SK-N-SH (cell line): ENCODE results near the gene MGAT1. TPM values are rescaled to one million over a fixed set of nuclear protein-coding genes. Genes with fewer than 3 reads are reported as not detected.

Experiments used
- CTCF ChIA-PET: fragments of 300-600, 350-600 bp; formaldehyde crosslinking; extraction: SDS; loops from one replicate; lab custom pipeline; 2021; lab: Yijun Ruan, JAX
- POLR2A ChIA-PET: fragments of 350-600 bp; sonication (Branson Sonifier 250); formaldehyde crosslinking; extraction: SDS; loops from one replicate; lab custom pipeline; 2020; ENCODE audit warnings: antibody characterized with exemption, inconsistent platforms; lab: Yijun Ruan, JAX
- DNase-seq: peaks from one replicate; pipeline ENCODE4 v3.0.0; 2012
- H2AFZ ChIP-seq: fragments of 200-600 bp; sonication (generic); 2 replicates; pipeline ENCODE4 v1.8.1; 2016; ENCODE audit warnings: antibody characterized with exemption, mild to moderate bottlenecking, low read depth
- H3F3A ChIP-seq: fragments of 200-600 bp; sonication (generic); replicated peaks from 2 replicates; pipeline ENCODE3; 2016; ENCODE audit warnings: antibody characterized with exemption, mild to moderate bottlenecking; ENCODE audit not compliant: insufficient read depth
- H3K27ac ChIP-seq, 2 experiments: fragments of 200-500 bp in 1 of 2; fragments of 200-600 bp in 1 of 2; sonication (Bioruptor generic) in 1 of 2; sonication (generic), shearing (Covaris generic) in 1 of 2; 2 replicates each; pipeline versions ENCODE4 v1.5.1 to v1.6.1; 2014 to 2016; ENCODE audit warnings: low read depth in 2 of 2, inconsistent platforms in 1 of 2, low read length in 1 of 2, mild to moderate bottlenecking in 1 of 2, mixed read lengths in 1 of 2
- H3K27me3 ChIP-seq: fragments of 200-600 bp; sonication (generic), shearing (Covaris generic); 2 replicates; pipeline ENCODE4 v1.6.1; 2016; ENCODE audit warnings: mixed run types; ENCODE audit not compliant: insufficient read depth
- H3K36me3 ChIP-seq, 2 experiments: fragments of 200-500 bp in 1 of 2; fragments of 200-600 bp in 1 of 2; sonication (Bioruptor generic) in 1 of 2; sonication (generic) in 1 of 2; replicated peaks in 1 of 2; 2 replicates each; pipeline versions ENCODE3 to v1.5.1; 2014 to 2016; ENCODE audit warnings: low read length in 1 of 2, mild to moderate bottlenecking in 1 of 2; ENCODE audit not compliant: insufficient read depth in 2 of 2, control insufficient read depth in 1 of 2
- H3K4me1 ChIP-seq, 2 experiments: fragments of 200-500 bp in 1 of 2; fragments of 200-600 bp in 1 of 2; sonication (Bioruptor generic) in 1 of 2; sonication (generic), shearing (Covaris generic) in 1 of 2; 2 replicates each; pipeline versions ENCODE4 v1.5.1 to v1.6.1; 2014 to 2016; ENCODE audit warnings: low read depth in 1 of 2, low read length in 1 of 2, mixed run types in 1 of 2; ENCODE audit not compliant: insufficient read depth in 2 of 2, control insufficient read depth in 1 of 2
- H3K4me2 ChIP-seq: fragments of 200-600 bp; sonication (generic), shearing (Covaris generic); 2 replicates; pipeline ENCODE4 v1.6.1; 2017; ENCODE audit warnings: mixed run types
- H3K4me3 ChIP-seq, 2 experiments: fragments of 200-500 bp in 1 of 2; fragments of 200-600 bp in 1 of 2; sonication (Bioruptor generic) in 1 of 2; sonication (generic), shearing (Covaris generic) in 1 of 2; 2 replicates each; pipeline versions ENCODE4 v1.5.1 to v1.8.1; 2014 to 2016; ENCODE audit warnings: low read depth in 2 of 2, inconsistent platforms in 1 of 2, low read length in 1 of 2, mild to moderate bottlenecking in 1 of 2, mixed read lengths in 1 of 2, moderate library complexity in 1 of 2
- H3K79me2 ChIP-seq: fragments of 200-600 bp; sonication (generic); 2 replicates; pipeline ENCODE4 v1.8.1; 2017; ENCODE audit warnings: mild to moderate bottlenecking; ENCODE audit not compliant: insufficient read depth
- H3K9ac ChIP-seq: fragments of 200-600 bp; sonication (generic); 2 replicates; pipeline ENCODE4 v1.6.1; 2017; ENCODE audit warnings: mixed run types
- H3K9me2 ChIP-seq: fragments of 200-600 bp; sonication (generic); 2 replicates; pipeline ENCODE4 v1.6.1; 2017; ENCODE audit warnings: mixed run types
- H3K9me3 ChIP-seq: fragments of 200-600 bp; sonication (generic); 2 replicates; pipeline ENCODE4 v1.6.1; 2017; ENCODE audit warnings: mixed run types, mild to moderate bottlenecking, moderate library complexity
- H4K20me1 ChIP-seq: fragments of 200-600 bp; sonication (generic); 2 replicates; pipeline ENCODE4 v1.6.1; 2017; ENCODE audit warnings: mild to moderate bottlenecking, mixed run types; ENCODE audit not compliant: insufficient read depth
- CHD2 ChIP-seq: fragments of 150-350 bp; IDR thresholded peaks from 2 replicates; pipeline ENCODE4 v1.6.1; 2018; ENCODE audit warnings: low read length; ENCODE audit not compliant: partially characterized antibody
- ELF1 ChIP-seq: IDR thresholded peaks from 2 replicates; pipeline ENCODE4 v1.4.0; 2012
- FOSL2 ChIP-seq: IDR thresholded peaks from 2 replicates; pipeline ENCODE4 v1.4.0; 2012; ENCODE audit warnings: low read depth, mild to moderate bottlenecking, moderate library complexity, borderline replicate concordance
- FOXM1 ChIP-seq: IDR thresholded peaks from 2 replicates; pipeline ENCODE4 v1.4.0; 2012; ENCODE audit warnings: low read depth, mild to moderate bottlenecking
- GATA2 ChIP-seq: sonication (generic); formaldehyde crosslinking; IDR thresholded peaks from 2 replicates; pipeline ENCODE4 v1.5.0; 2020; ENCODE audit warnings: mild to moderate bottlenecking, missing genetic modification reagents
- JUND ChIP-seq: IDR thresholded peaks from 2 replicates; pipeline ENCODE4 v1.4.0; 2012
- MEF2A ChIP-seq: IDR thresholded peaks from 2 replicates; pipeline ENCODE4 v1.4.0; 2012; ENCODE audit warnings: low read depth, borderline replicate concordance
- NFIC ChIP-seq: IDR thresholded peaks from 2 replicates; pipeline ENCODE4 v1.4.0; 2012; ENCODE audit warnings: borderline replicate concordance
- NRF1 ChIP-seq: IDR thresholded peaks from 2 replicates; pipeline ENCODE4 v1.6.1; 2012; ENCODE audit warnings: low read depth, mild to moderate bottlenecking, low read length
- POLR2AphosphoS5 ChIP-seq: IDR thresholded peaks from 2 replicates; pipeline ENCODE4 v1.6.1; 2012; ENCODE audit warnings: low read depth, low read length
- RAD21 ChIP-seq: IDR thresholded peaks from 2 replicates; pipeline ENCODE4 v1.6.1; 2012; ENCODE audit warnings: mild to moderate bottlenecking, low read length
- RCOR1 ChIP-seq: fragments of 150-350 bp; IDR thresholded peaks from 2 replicates; pipeline ENCODE4 v1.6.1; 2017; ENCODE audit warnings: antibody characterized with exemption, low read length
- REST ChIP-seq: IDR thresholded peaks from 2 replicates; pipeline ENCODE4 v1.6.1; 2012; ENCODE audit warnings: mild to moderate bottlenecking, low read depth, low read length, moderate library complexity
- TAF1 ChIP-seq: IDR thresholded peaks from 2 replicates; pipeline ENCODE4 v1.6.1; 2012; ENCODE audit warnings: low read depth, mild to moderate bottlenecking, low read length, moderate library complexity, borderline replicate concordance
- YY1 ChIP-seq: IDR thresholded peaks from 2 replicates; pipeline ENCODE4 v1.4.0; 2012; ENCODE audit warnings: low read depth, mild to moderate bottlenecking
- WGBS: methylation state at CpG from one replicate; pipeline ENCODE4 v1.1.6; 2017; ENCODE audit warnings: low lambda C conversion rate; 5-methylcytosine and 5-hydroxymethylcytosine counted together
- polyA plus RNA-seq, 3 experiments: library from polyadenylated mRNA; depleted of rRNA; stranded (reverse); fragments of >200 nt; gene quantifications; 2 replicates each; pipeline ENCODE4 v1.2.3, GENCODE V29; 2012

The MGAT1 gene
- polyA plus RNA-seq, 1 of the 3 experiments (the other 2 are of a cell fraction), result 47.3 TPM

GRCh38 chr5:180769821-180770220 is 32.8 kb downstream of the MGAT1 start (continued):
- TF ChIP-seq GATA2 (CRISPR knock-in tag) (no peak), ELF1 (no peak)

- H3K27me3 ChIP-seq, result no peaks in the 10 kb centered on the region
- H3K9ac ChIP-seq, result no peak overlapping the region
- H3K79me2 ChIP-seq, result no peaks in the 10 kb centered on the region
- H3K4me1 ChIP-seq, result no peaks in the 10 kb centered on the region
- no peaks in the 10 kb centered on the region for H3F3A ChIP-seq
- TF ChIP-seq RAD21 (no peak), MEF2A (no peak), NRF1 (no peak), CHD2 (no peak), JUND (no peak), YY1 (no peak), ELF1 (no peak), GATA2 (CRISPR knock-in tag) (no peak), TAF1 (no peak), POLR2AphosphoS5 (no peak), RCOR1 (no peak)
- DNase-seq, result no peak
- H4K20me1 ChIP-seq, result no peaks in the 10 kb centered on the region
- H3K27ac ChIP-seq, result no peak overlapping the region
- ChIA-PET POLR2A (no interaction called here), CTCF (interaction anchor here (1.5 kb wide), 1 partner anchor 13 kb away, joined by 3 read pairs; no protein-coding TSS in a partner anchor)
- no peak overlapping the region for H3K4me2 ChIP-seq
- H3K9me3 ChIP-seq, result no peaks in the 10 kb centered on the region
- WGBS, result 1% methylated on average over 2 of the region's 2 CpGs
- no peak overlapping the region for H3K4me3 ChIP-seq
- no peaks in the 10 kb centered on the region for H3K36me3 ChIP-seq
- no peak overlapping the region for H2AFZ ChIP-seq
- H3K9me2 ChIP-seq, result no peaks in the 10 kb centered on the region
Observed at GRCh38 chr5:180755601-180756000, 47.0 kb downstream of the MGAT1 start.

- no peak overlapping the region for H3K27ac ChIP-seq
- no peaks in the 10 kb centered on the region for H4K20me1 ChIP-seq
- no peak overlapping the region for H3K4me3 ChIP-seq
- H3K36me3 ChIP-seq, result no peaks in the 10 kb centered on the region
- H3F3A ChIP-seq, result no peaks in the 10 kb centered on the region
- H2AFZ ChIP-seq, result no peak overlapping the region
- H3K4me2 ChIP-seq, result no peak overlapping the region
- no peaks in the 10 kb centered on the region for H3K4me1 ChIP-seq
- H3K79me2 ChIP-seq, result no peaks in the 10 kb centered on the region
- H3K9ac ChIP-seq, result no peak overlapping the region
- peaks cover 40% of the 10 kb centered on the region; the same call in 1 of the 2 replicates for H3K27me3 ChIP-seq
- CTCF ChIA-PET, result no interaction called here
- H3K9me3 ChIP-seq, result no peaks in the 10 kb centered on the region
- WGBS, result 0% methylated on average over 5 of the region's 5 CpGs
- H3K9me2 ChIP-seq, result no peaks in the 10 kb centered on the region
- no peak for DNase-seq
- POLR2A ChIA-PET, result no interaction called here
- TF ChIP-seq FOXM1 (no peak), FOSL2 (no peak), MEF2A (no peak), NFIC (no peak), REST (no peak)
Observed at GRCh38 chr5:180744253-180744652, 58.4 kb downstream of the MGAT1 start.
